SU-DHL-6 (cell line): ENCODE data around the gene LAS1L.

Source experiments
- H2AFZ ChIP-seq: fragments of 200-600 bp; sonication (generic); 2 replicates; pipeline ENCODE4 v1.6.1; 2014; ENCODE audit warnings: low read depth, mild to moderate bottlenecking, moderate library complexity, mixed read lengths, antibody characterized with exemption, low read length; ENCODE audit not compliant: severe bottlenecking
- H3F3A ChIP-seq: fragments of 200-600 bp; shearing (Covaris generic); 2 replicates; pipeline ENCODE4 v1.6.0; 2016; ENCODE audit warnings: antibody characterized with exemption, mild to moderate bottlenecking; ENCODE audit not compliant: insufficient read depth
- H3K27ac ChIP-seq: fragments of 200-600 bp; sonication (generic); 2 replicates; pipeline ENCODE4 v1.5.1; 2016; ENCODE audit warnings: low read depth, mild to moderate bottlenecking, low read length, moderate library complexity, mixed read lengths
- H3K27me3 ChIP-seq: fragments of 200-600 bp; sonication (generic), shearing (Covaris generic); 2 replicates; pipeline ENCODE4 v1.6.0; 2014; ENCODE audit warnings: mild to moderate bottlenecking, low read length
- H3K36me3 ChIP-seq: fragments of 200-600 bp; sonication (generic); 2 replicates; pipeline ENCODE4 v1.6.1; 2014; ENCODE audit warnings: mild to moderate bottlenecking, low read length, mixed read lengths
- H3K4me2 ChIP-seq: fragments of 300-600, 200-600 bp; shearing (Covaris generic), sonication (generic); 2 replicates; pipeline ENCODE4 v1.6.0; 2014; ENCODE audit warnings: low read length, low read depth, mild to moderate bottlenecking; ENCODE audit not compliant: poor library complexity, severe bottlenecking
- H3K4me3 ChIP-seq: fragments of 200-600 bp; sonication (generic); 2 replicates; pipeline ENCODE4 v1.5.1; 2014; ENCODE audit warnings: antibody characterized with exemption, low read length, mild to moderate bottlenecking, mixed read lengths; ENCODE audit not compliant: insufficient read depth, poor library complexity, severe bottlenecking
- H3K79me2 ChIP-seq: fragments of 200-600 bp; sonication (generic); 2 replicates; pipeline ENCODE4 v1.6.1; 2014; ENCODE audit warnings: mild to moderate bottlenecking, low read length, moderate library complexity; ENCODE audit not compliant: insufficient read depth
- H3K9ac ChIP-seq: fragments of 200-600 bp; sonication (generic); 2 replicates; pipeline ENCODE4 v1.7.0; 2014; ENCODE audit warnings: mild to moderate bottlenecking, low read length
- H3K9me2 ChIP-seq: fragments of 200-600 bp; sonication (generic); replicated peaks from 2 replicates; pipeline ENCODE4 v1.6.1; 2014; ENCODE audit warnings: low read length; ENCODE audit not compliant: insufficient read depth
- H3K9me3 ChIP-seq: fragments of 200-600 bp; sonication (generic); 2 replicates; pipeline ENCODE4 v1.6.1; 2014; ENCODE audit warnings: low read length, mixed read lengths; ENCODE audit not compliant: insufficient read depth
- H4K20me1 ChIP-seq: fragments of 200-600 bp; sonication (generic); 2 replicates; pipeline ENCODE4 v1.6.1; 2014; ENCODE audit warnings: low read depth, mild to moderate bottlenecking, antibody characterized with exemption, low read length, moderate library complexity, mixed read lengths
- EZH2phosphoT487 ChIP-seq: fragments of 200-600 bp; sonication (generic), shearing (Covaris generic); conservative IDR thresholded peaks from 2 replicates; pipeline ENCODE4 v1.6.1; 2018; ENCODE audit warnings: mild to moderate bottlenecking, antibody characterized with exemption, low read length, moderate library complexity, mixed read lengths
- TF ChIP-seq, protein P1 (sequence below): fragments of 200-600 bp; sonication (generic); IDR thresholded peaks from one replicate; pipeline ENCODE4 v1.5.1; 2017; ENCODE audit warnings: antibody characterized with exemption, mild to moderate bottlenecking, low read length, moderate library complexity; ENCODE audit not compliant: insufficient read depth, poor library complexity, severe bottlenecking

Gene LAS1L

DNA sequence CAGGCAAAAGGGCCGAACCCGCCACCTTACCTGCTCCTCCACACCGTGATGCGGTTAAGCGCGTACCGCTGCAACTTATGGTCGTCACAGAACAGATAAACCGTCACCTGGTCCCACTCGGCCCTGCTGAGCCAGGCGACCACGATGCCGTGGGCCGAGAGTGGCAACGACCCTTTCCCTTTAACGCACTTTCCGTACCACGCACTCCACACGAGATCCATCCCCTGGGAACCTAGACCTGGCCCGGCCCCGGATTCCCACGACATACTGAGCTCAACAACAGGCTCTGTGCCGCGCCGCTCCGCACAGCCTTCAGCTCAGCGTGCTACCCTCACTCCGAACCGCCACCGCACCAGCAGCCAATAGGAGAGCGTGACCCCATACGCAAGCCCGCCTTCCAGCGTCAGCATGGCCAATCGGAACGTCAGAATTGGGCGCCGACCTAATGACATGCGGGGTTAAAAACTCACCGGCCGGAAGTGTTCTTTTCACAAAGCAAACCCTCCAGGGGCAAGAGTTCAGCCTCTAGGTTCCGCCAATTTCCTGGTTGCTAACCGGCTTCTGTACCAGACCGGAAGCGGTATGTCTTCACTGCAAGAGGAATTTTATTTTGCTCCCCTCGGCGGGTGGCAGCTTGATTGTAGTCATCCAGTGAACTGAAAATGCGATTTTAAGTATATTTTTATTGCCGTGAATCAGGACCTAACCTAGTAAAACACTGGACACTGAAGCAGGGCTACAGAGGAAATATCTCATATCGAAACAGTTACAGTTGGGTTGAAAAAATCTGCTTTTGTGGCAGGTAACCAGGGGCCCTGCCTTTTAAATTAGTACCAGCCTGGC lies at the start of gene LAS1L:
Gene LAS1L, minus strand, starts transcription at position 338 of the 843 bp plus-strand sequence. Its CDS starts 72 bp downstream, at position 266.
- H3K9me3 ChIP-seq = no peaks in the 10 kb centered on the region
- H3K4me2 ChIP-seq = peak within 1 kb of the TSS; percentile 78
- H3K27me3 ChIP-seq = no peaks in the 10 kb centered on the region
- no peaks in the 10 kb centered on the region for H3K36me3 ChIP-seq
- H3K79me2 ChIP-seq = peaks cover 28% of the 10 kb centered on the region
- H4K20me1 ChIP-seq = no peaks in the 10 kb centered on the region
- H2AFZ ChIP-seq = peak within 1 kb of the TSS; percentile 77
- H3K9me2 ChIP-seq = no peaks in the 10 kb centered on the region
- H3K4me3 ChIP-seq = peak within 1 kb of the TSS; percentile 85
- no peaks in the 10 kb centered on the region for H3F3A ChIP-seq
- H3K27ac ChIP-seq = peak within 1 kb of the TSS; percentile 48; the same call in 1 of the 2 replicates
- peak within 1 kb of the TSS; percentile 80 for H3K9ac ChIP-seq
- TF ChIP-seq, protein P1, sequence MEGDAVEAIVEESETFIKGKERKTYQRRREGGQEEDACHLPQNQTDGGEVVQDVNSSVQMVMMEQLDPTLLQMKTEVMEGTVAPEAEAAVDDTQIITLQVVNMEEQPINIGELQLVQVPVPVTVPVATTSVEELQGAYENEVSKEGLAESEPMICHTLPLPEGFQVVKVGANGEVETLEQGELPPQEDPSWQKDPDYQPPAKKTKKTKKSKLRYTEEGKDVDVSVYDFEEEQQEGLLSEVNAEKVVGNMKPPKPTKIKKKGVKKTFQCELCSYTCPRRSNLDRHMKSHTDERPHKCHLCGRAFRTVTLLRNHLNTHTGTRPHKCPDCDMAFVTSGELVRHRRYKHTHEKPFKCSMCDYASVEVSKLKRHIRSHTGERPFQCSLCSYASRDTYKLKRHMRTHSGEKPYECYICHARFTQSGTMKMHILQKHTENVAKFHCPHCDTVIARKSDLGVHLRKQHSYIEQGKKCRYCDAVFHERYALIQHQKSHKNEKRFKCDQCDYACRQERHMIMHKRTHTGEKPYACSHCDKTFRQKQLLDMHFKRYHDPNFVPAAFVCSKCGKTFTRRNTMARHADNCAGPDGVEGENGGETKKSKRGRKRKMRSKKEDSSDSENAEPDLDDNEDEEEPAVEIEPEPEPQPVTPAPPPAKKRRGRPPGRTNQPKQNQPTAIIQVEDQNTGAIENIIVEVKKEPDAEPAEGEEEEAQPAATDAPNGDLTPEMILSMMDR = no peak
- TF ChIP-seq EZH2phosphoT487 = no peak

DNA sequence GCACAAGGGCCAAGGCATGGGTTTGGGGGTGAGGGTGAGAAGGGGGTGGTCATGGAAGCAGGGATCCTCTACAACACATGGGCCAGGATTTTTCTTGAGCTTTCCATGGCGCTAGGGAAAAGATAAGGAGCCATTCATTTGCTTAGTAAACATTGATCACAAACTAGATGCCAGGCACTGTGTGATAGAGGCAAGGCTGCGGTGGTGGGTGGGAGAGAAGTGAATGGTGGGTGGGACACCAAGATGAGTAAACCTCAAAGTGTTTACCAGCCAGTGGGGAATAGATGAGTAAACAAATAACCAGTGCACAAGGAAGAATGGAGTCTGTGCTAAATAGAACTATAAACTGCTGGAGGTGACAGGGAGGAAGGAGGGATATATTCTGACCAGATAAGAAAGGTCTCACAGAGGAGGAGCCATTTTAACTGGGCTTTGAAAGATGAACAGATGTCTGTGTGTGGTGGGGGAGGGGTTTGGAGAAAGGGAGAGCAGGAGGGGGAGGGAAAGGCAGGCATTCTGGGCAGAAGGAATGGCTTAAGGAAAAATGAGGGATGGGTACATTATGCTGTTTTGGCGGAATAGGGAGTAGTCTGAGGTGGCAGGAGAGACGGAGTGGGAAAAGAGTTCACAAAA lies 48.0 kb upstream of the LAS1L start:
- TF ChIP-seq, protein P1 = no peak
- no peak for TF ChIP-seq EZH2phosphoT487

DNA sequence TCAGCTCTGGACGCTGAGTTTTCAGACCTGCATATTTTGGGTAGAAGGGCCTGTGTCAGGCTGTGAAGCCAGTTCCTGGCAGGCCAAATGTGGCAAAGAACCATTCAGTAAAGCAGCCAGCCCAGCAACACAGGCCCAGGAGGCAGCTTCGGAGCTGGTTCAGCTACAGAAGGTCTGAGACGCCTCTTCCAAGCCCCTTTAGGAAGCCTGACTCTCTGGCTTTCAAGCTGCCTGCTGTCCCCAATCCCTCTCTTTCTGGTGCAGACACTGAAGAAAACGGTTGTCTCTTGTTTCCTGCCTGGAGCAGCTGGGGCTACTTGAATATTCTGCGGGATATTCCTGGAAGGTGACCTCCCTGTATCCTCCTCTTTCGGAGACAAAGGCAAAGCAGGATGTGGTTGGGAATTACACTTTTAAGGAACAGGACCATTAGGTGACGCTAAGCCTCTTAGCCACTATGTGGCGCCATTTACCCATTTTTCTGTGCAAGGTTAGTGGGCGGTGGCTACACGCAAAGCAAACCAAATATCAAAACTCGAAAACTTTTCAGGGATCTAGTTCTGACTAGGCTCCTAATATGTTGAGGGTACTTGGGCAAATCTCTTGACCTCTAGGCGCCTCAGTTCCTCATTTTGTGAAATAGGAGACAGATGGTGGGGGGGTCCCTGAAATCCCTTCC lies 47.2 kb upstream of the LAS1L start:
- Histone ChIP-seq H3F3A (no peaks in the 10 kb centered on the region), H3K79me2 (no peaks in the 10 kb centered on the region), H3K4me2 (no peak overlapping the region), H3K36me3 (no peaks in the 10 kb centered on the region), H2AFZ (no peak overlapping the region), H3K9ac (no peak overlapping the region), H3K27me3 (no peaks in the 10 kb centered on the region), H4K20me1 (no peaks in the 10 kb centered on the region), H3K4me3 (no peak overlapping the region), H3K9me3 (no peaks in the 10 kb centered on the region), H3K27ac (no peak overlapping the region), H3K9me2 (no peaks in the 10 kb centered on the region)
- TF ChIP-seq, protein P1 = peak; percentile 60
- no peak for TF ChIP-seq EZH2phosphoT487

More for the DNA sequence above, 48.0 kb upstream of the LAS1L start:
- Histone ChIP-seq H3K27me3 (no peaks in the 10 kb centered on the region), H3K9ac (no peak overlapping the region), H3F3A (no peaks in the 10 kb centered on the region), H3K4me2 (no peak overlapping the region), H3K27ac (no peak overlapping the region), H3K9me3 (no peaks in the 10 kb centered on the region), H3K36me3 (no peaks in the 10 kb centered on the region), H4K20me1 (no peaks in the 10 kb centered on the region), H2AFZ (no peak overlapping the region), H3K4me3 (no peak overlapping the region), H3K9me2 (no peaks in the 10 kb centered on the region), H3K79me2 (no peaks in the 10 kb centered on the region)
